H1 (cell line): ENCODE measurements around the gene AKT1S1. TPM values are rescaled to one million over a fixed set of nuclear protein-coding genes. Genes with fewer than 3 reads are reported as not detected.

ENCODE experiments used
- RFX5 ChIP-seq: IDR thresholded peaks from 2 replicates; pipeline ENCODE4 v1.6.1; 2011; ENCODE audit warnings: low read depth, low read length, improper control_type of control experiment, borderline replicate concordance
- polyA plus RNA-seq, 7 experiments: library from polyadenylated mRNA; depleted of rRNA in 3 of 7; stranded (reverse) in 5 of 7; unstranded in 2 of 7; fragments of >200 nt in 5 of 7; fragments of 200-250 nt in 2 of 7; gene quantifications; 1 replicate in 5 of 7; 2 replicates in 1 of 7; 4 replicates in 1 of 7; pipeline versions ENCODE4 v1.2.1 to v1.2.3, GENCODE V29; 2011 to 2013; ENCODE audit warnings: missing spikeins in 2 of 7, mixed read lengths in 2 of 7
- total RNA-seq: library from RNA; stranded (reverse); fragmentation: NEBNext Ultra II Directional; extraction: Animal tissue kit (Norgen Biotek cat#: 25700); gene quantifications from 2 replicates; pipeline ENCODE4 v1.2.1, GENCODE V29; 2021
- TF ChIP-seq, protein P1 (sequence below): IDR thresholded peaks from 2 replicates; pipeline ENCODE4 v1.6.1; 2012; ENCODE audit warnings: inconsistent platforms

Gene AKT1S1
- total and polyA plus RNA-seq, 2 of the 8 experiments (the other 6 are each of a cell fraction or from before 2014, with no cell fraction given), result 40.7 to 45.9 TPM

DNA sequence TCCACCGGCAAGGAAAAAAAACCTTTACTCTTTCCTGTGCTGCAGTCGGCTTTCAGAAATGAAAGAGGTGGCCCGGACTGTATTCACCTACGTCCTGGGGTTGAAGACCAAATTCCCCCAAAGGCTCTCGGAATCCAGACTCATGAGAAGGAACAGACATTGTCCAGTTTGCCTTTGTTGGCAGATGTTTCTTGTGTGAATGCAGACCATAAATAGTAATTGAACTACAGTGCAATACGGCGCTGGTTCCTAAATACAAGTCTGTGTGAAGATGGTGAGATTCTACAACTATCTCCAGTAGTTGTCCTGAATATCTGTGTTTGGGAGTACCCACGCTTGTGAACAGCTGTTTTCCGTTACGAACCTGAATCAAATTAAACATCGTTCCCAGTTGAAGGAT, 37.4 kb downstream of the AKT1S1 start (continued):
- TF ChIP-seq RFX5, result no peak
- TF ChIP-seq, protein P1, sequence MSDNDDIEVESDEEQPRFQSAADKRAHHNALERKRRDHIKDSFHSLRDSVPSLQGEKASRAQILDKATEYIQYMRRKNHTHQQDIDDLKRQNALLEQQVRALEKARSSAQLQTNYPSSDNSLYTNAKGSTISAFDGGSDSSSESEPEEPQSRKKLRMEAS, result no peak
